Body of pancreas (tissue), 4 donors: Measurements from ENCODE around the gene TGM2. TPM values are rescaled to one million over a fixed set of nuclear protein-coding genes. Genes with fewer than 3 reads are reported as not detected.
"Not testable (repeated sequence)": the region's sequence is repeated elsewhere in the genome, so short reads cannot be mapped to it uniquely, and the experiment has no call there.

Experiments
- ATAC-seq: fragments of 150-250 bp; one replicate; pipeline ENCODE4 v1.9.1; 2016
- DNase-seq, 4 donors: peaks; one replicate each; pipeline ENCODE4 v3.0.0-alpha.2; 2019
- H3K27ac ChIP-seq, 4 donors: fragments of 200-600 bp; sonication (generic); 1 replicate in 3 of 4; 2 replicates in 1 of 4; pipeline versions ENCODE4 v1.5.1 to v1.6.1; 2016 to 2019; ENCODE audit warnings: mild to moderate bottlenecking in 1 of 4, mixed read lengths in 1 of 4, moderate library complexity in 1 of 4
- H3K27me3 ChIP-seq, 2 donors: fragments of 200-600 bp; sonication (generic); one replicate each; pipeline ENCODE4 v1.6.0; 2016; ENCODE audit warnings: mild to moderate bottlenecking in 1 of 2
- H3K36me3 ChIP-seq, 2 donors: fragments of 200-600 bp; sonication (generic); replicated peaks in 1 of 2; 2 replicates each; pipeline ENCODE4 v1.5.1; 2016; ENCODE audit warnings: low read depth in 2 of 2; ENCODE audit not compliant: insufficient read depth in 1 of 2
- H3K4me1 ChIP-seq: fragments of 200-600 bp; sonication (generic); one replicate; pipeline ENCODE4 v1.6.0; 2016
- H3K4me3 ChIP-seq, 2 donors: fragments of 200-600 bp; sonication (generic); 1 replicate in 1 of 2; 2 replicates in 1 of 2; pipeline ENCODE4 v1.5.1; 2016 to 2019
- H3K9me3 ChIP-seq, 3 donors: fragments of 200-600 bp; sonication (generic); 1 replicate in 2 of 3; 2 replicates in 1 of 3; pipeline ENCODE4 v1.5.1; 2016
- POLR2A ChIP-seq, 3 donors: fragments of 450-650 bp; IDR thresholded peaks; one replicate each; pipeline ENCODE4 v1.6.1; 2016; ENCODE audit warnings: antibody characterized with exemption in 3 of 3, mild to moderate bottlenecking in 2 of 3
- WGBS, 2 donors: methylation state at CpG; one replicate each; pipeline ENCODE4 v1.1.5; 2017; 5-methylcytosine and 5-hydroxymethylcytosine counted together
- intact Hi-C: fragments of 100-400 bp; cut with DNase I; formaldehyde crosslinking; loops from one replicate; pipeline ENCODE4 v1.15.1; 2023
- total RNA-seq, 2 donors: library from RNA; depleted of rRNA; stranded (reverse); fragments of >200 nt; gene quantifications; one replicate each; pipeline ENCODE4 v1.1.0, GENCODE V29; 2016
- TF ChIP-seq, protein P1 (sequence below), 7 experiments: fragments of 450-650 bp in 4 of 7; fragments of 200-600 bp in 3 of 7; sonication (generic) in 3 of 7; IDR thresholded peaks; one replicate each; pipeline ENCODE4 v1.5.1; 2016 to 2019; ENCODE audit warnings: antibody characterized with exemption in 7 of 7

Gene TGM2
- total RNA-seq, 2 donors from 2014 or later, result 17.1 to 27.5 TPM

DNA sequence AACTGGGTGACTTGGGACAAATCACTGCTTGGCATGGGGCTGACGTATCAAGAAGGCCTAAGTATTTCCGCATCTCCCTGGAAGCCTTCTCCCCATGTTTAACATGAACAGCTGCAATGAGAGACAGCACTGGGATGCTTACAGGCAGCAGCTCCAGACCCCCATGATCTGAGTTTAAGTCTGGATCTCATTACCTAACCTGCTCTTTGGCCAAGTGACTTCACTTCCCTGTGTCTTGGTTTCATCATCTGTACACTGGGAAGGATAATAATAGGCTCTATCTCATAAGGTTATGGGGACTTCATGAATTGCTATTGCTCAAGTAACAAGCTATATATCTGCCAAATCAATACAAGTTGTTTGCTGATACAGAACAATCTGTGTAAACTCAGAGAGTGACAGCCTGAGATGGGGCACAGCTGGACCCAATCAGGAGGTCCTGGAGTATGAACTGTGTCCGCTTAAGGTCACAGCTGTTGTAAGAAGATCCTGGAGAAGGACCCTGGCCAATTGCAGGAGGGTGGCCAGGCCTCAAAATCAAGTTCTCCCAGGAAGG, 56.0 kb downstream of the TGM2 start:
- no peak for TF ChIP-seq POLR2A (IDR thresholded peaks at IDR 0.05)
- TF ChIP-seq, protein P1, sequence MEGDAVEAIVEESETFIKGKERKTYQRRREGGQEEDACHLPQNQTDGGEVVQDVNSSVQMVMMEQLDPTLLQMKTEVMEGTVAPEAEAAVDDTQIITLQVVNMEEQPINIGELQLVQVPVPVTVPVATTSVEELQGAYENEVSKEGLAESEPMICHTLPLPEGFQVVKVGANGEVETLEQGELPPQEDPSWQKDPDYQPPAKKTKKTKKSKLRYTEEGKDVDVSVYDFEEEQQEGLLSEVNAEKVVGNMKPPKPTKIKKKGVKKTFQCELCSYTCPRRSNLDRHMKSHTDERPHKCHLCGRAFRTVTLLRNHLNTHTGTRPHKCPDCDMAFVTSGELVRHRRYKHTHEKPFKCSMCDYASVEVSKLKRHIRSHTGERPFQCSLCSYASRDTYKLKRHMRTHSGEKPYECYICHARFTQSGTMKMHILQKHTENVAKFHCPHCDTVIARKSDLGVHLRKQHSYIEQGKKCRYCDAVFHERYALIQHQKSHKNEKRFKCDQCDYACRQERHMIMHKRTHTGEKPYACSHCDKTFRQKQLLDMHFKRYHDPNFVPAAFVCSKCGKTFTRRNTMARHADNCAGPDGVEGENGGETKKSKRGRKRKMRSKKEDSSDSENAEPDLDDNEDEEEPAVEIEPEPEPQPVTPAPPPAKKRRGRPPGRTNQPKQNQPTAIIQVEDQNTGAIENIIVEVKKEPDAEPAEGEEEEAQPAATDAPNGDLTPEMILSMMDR (IDR thresholded peaks at IDR 0.05), result no peak
- 53 to 84% methylated on average over 1 to 3 of the region's 3 CpGs for WGBS, 2 donors
- Histone ChIP-seq H3K27ac (peak overlapping the region in 2 of 4 donors; percentile 25 to 56), H3K4me3 (no peak overlapping the region), H3K9me3 (no peaks in the 10 kb centered on the region), H3K36me3 (no peaks in the 10 kb centered on the region), H3K27me3 (no peaks in the 10 kb centered on the region), H3K4me1 (peaks cover 13% of the 10 kb centered on the region)
- intact Hi-C loops, result no loop called here
- ATAC-seq (peak; percentile 45), DNase-seq (peak in 3 of 4 donors; percentile 25 to 48 (median 37))

DNA sequence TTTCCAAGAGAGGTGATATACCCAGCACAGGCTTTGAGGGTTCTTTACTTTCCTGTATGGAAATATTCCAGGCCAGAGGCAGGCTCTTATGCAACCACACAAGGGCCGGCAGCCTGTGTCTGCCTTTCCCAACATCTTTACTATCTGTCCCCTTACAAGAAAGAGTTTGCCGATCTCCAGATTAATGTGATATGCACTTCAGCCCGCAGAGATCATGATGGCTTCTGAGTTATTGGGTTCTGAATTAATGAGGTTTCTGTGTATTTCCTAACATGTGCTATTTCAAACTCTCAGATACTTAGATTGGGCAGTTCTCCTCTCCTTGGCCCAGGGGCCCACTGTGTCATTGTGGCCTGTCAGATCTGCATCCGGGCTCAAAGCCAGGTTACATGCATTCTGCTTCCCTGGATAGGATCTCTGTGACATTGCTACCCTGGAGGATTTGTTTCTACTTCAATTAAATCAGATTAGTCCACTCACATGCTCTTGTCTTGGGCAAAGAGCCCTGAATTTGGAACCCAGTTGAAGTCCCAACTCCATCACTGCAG, 56.6 kb downstream of the TGM2 start:
- 72 to 87% methylated on average over 4 of the region's 4 CpGs for WGBS, 2 donors

DNA sequence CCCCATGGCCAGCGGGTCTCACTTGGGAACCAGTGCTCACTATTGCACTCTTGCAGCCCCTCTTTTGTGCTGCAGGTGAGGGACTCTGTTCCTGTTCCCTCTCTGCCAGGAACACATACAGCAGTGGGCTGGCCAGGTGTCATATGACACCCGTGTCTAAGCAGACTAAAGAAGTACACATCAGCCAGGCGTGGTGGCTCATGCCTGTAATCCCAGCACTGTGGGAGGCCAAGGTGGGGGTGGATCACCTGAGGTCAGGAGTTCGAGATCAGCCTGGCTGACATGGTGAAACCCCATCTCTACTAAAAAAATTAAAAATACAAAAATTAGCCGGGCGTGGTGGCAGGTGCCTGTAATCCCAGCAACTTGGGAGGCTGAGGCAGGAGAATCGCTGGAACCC, 57.2 kb downstream of the TGM2 start:
- H3K27ac ChIP-seq, intact Hi-C loops, H3K9me3 ChIP-seq, ATAC-seq, H3K4me3 ChIP-seq, H3K27me3 ChIP-seq, H3K36me3 ChIP-seq, DNase-seq: not testable (repeated sequence)
- H3K4me1 ChIP-seq, result peaks cover 13% of the 10 kb centered on the region
- WGBS, 2 donors, result 91 to 94% methylated on average over 6 to 7 of the region's 7 CpGs

More for the DNA sequence above, 56.6 kb downstream of the TGM2 start:
- H3K27me3 ChIP-seq, result no peaks in the 10 kb centered on the region
- intact Hi-C loops, result no loop called here
- H3K36me3 ChIP-seq, result no peaks in the 10 kb centered on the region
- no peak overlapping the region for H3K4me3 ChIP-seq
- DNase-seq (peak in 3 of 4 donors; percentile 47 to 62 (median 48)), ATAC-seq (peak; percentile 39)
- H3K27ac ChIP-seq, result peak overlapping the region in 1 of 4 donors; percentile 25
- H3K9me3 ChIP-seq, result no peaks in the 10 kb centered on the region
- H3K4me1 ChIP-seq, result peaks cover 13% of the 10 kb centered on the region
- TF ChIP-seq POLR2A (IDR thresholded peaks at IDR 0.05), result no peak
- TF ChIP-seq, protein P1 (IDR thresholded peaks at IDR 0.05), result no peak

DNA sequence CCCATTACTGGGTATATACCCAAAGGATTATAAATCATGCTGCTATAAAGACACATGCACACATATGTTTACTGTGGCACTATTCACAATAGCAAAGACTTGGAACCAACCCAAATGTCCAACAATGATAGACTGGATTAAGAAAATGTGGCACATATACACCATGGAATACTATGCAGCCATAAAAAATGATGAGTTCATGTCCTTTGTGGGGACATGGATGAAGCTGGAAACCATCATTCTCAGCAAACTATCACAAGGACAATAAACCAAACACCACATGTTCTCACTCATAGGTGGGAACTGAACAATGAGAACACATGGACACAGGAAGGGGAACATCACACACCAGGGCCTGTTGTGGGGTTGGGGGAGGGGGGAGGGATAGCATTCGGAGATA, 57.7 kb downstream of the TGM2 start:
- H3K27ac ChIP-seq, intact Hi-C loops, H3K27me3 ChIP-seq, ATAC-seq, H3K36me3 ChIP-seq, H3K4me3 ChIP-seq, DNase-seq, H3K9me3 ChIP-seq: not testable (repeated sequence)
- WGBS, 2 donors, result 60 to 100% methylated on average over 1 of the region's 1 CpG
- peaks cover 13% of the 10 kb centered on the region for H3K4me1 ChIP-seq

DNA sequence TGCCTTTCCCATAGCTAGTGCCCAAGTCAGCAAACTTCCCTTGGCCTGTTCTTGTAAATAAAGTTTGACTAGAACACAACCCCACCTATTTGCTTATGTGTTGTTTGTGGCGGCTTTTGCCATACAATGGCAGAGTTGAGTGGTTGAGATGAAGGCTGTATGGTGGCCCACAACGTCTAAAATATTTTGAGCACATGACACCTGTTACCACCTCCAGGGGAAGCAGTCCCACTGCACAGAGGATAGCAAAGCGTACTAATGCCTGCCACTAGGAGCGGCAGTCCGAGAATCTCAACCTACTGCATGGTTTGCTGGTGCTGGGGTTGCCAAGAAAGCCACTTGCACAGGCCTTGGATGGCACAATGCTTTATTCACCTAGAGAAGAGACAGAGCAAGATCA, 58.6 kb downstream of the TGM2 start:
- ATAC-seq (no peak), DNase-seq (no peak)
- peaks cover 13% of the 10 kb centered on the region for H3K4me1 ChIP-seq
- no peaks in the 10 kb centered on the region for H3K36me3 ChIP-seq
- H3K4me3 ChIP-seq, result no peak overlapping the region
- H3K9me3 ChIP-seq, result no peaks in the 10 kb centered on the region
- WGBS, 2 donors, result 90 to 91% methylated on average over 5 of the region's 5 CpGs
- intact Hi-C loops, result no loop called here
- no peak overlapping the region for H3K27ac ChIP-seq
- no peaks in the 10 kb centered on the region for H3K27me3 ChIP-seq
- TF ChIP-seq, protein P1 (IDR thresholded peaks at IDR 0.05), result no peak
- TF ChIP-seq POLR2A (IDR thresholded peaks at IDR 0.05), result no peak

DNA sequence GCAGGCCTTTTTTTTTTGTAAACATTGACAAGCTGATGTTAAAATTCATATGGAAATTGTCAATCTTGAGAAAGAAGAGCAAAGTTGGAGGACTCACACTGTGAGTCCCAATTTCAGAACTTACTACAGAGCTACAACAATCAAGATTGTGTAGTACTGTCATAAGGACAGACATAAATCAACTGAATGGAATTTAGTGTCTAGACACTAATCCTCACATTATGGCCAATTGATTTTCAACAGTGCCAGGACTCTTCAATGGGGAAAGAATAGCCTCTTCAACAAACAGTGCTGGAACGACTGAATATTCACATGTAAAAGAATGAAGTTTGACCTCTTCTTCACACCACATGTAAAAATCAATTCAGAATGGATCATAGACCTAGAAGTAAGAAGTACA, 60.8 kb downstream of the TGM2 start:
- H3K4me3 ChIP-seq, result no peak overlapping the region
- DNase-seq, result no peak
- TF ChIP-seq, protein P1 (IDR thresholded peaks at IDR 0.05), result no peak
- TF ChIP-seq POLR2A (IDR thresholded peaks at IDR 0.05), result no peak
- 16 to 28% methylated on average over 1 of the region's 1 CpG for WGBS, 2 donors
- H3K27ac ChIP-seq, result no peak overlapping the region
- no peaks in the 10 kb centered on the region for H3K9me3 ChIP-seq
- H3K4me1 ChIP-seq, result peaks cover 1% of the 10 kb centered on the region
- H3K27me3 ChIP-seq, result no peaks in the 10 kb centered on the region
- H3K36me3 ChIP-seq, result no peaks in the 10 kb centered on the region
- ATAC-seq, result no peak
- intact Hi-C loops, result no loop called here

DNA sequence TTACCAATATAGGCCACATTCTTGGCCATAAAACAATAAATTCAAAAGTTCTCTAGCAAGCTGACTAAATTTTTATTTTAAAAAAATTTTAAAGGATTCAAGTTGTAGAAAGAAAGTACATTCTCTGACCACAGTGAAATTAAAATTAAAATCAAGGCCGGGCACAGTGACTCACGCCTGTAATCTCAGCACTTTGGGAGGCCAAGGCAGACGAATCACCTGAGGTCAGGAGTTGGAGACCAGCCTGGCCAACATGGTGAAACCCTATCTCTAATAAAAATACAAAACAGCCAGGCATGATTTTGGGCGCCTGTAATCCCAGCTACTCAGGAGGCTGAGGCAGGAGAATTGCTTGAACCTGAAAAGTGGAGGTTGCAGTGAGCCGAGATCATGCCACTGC, 62.9 kb downstream of the TGM2 start:
- 92% methylated on average over 5 of the region's 5 CpGs for WGBS, 2 donors
- H3K9me3 ChIP-seq, DNase-seq, H3K27ac ChIP-seq, intact Hi-C loops, H3K27me3 ChIP-seq, H3K4me1 ChIP-seq, H3K4me3 ChIP-seq, H3K36me3 ChIP-seq, ATAC-seq: not testable (repeated sequence)
